ENCODE data around the gene NFIX.

GRCh38 chr19:13069415-13070359, 74.4 kb downstream of the NFIX start:
- no peak for TF ChIP-seq CTCF (conservative IDR thresholded peaks at IDR 0.05; ENCODE audit: low read depth, low read length)
- no peak for TF ChIP-seq EZH2 (IDR thresholded peaks at IDR 0.05; ENCODE audit: borderline replicate concordance, low read depth, low read length, poor library complexity, severe bottlenecking)

Measured in A673 (cell line).